ENCODE data around the gene MUC5B.
"Not testable (repeated sequence)": the region's sequence is repeated elsewhere in the genome, so short reads cannot be mapped to it uniquely, and the experiment has no call there.

The MUC5B gene

DNA sequence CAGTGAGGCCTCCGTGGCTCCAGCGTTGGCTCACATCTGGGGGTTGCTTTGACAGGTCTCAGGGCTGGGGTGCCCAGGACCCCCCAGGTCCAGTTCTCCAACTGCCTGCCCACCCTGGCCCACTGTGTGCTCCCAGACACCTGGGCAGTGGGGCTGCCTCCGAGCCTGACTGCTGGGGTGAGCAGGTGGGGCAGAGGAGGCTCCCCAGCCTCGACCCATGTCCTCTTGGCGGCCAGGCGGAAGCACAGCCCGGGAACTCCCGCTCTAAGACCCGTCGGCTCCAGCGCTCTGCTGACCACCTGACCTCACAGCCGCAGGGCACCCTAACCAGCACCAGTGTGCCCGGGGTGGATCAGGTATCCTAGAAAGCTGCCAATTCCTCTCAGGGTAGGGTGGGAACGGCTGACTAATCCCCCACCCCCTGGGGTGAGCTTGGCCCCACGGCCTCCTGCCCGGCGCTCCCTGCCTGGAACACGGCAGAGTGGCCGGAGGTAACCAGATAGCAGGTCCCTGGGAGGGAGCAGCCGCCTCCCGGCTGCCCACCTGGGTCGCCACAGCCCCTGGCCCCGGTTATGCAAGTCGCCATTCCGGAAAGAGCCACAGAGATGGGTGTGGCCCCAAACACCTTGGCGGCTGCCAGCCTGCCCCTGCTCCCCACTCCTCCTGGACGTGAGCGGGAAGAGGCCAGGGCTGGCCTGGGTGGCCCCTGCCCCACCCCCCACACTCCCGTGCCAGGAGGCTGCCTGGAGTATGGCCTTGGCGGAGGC is 19.2 kb upstream of the MUC5B start:
- no peak for DNase-seq

DNA sequence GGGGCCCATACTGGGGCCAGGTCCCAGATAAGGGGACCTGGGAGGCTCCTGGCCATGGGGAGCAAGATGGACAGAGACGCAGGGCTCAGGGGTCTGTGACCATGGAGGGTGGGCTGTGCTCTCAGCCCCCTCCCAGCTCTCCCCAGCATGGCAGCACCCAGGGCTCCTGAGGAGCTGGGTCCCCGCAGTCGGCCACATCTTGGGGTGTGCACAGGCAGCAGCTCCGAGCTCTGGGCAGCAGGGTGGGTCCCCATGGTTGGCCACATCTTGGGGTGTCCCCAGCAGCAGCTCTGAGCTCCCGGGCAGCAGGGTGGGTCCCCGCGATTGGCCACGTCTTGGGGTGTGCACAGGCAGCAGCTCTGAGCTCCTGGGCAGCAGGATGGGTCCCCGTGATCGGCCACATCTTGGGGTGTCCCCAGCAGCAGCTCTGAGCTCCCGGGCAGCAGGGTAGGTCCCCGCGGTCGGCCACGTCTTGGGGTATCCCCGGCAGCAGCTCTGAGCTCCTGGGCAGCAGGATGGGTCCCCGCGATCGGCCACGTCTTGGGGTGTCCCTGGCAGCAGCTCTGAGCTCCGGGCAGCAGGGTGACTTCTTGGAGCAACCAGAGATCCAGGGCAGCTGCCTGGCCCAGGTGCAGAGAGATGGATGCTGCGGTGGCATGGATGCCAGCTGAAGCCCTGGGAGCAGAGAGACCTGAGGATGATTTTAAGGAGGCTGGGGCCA is 18.3 kb upstream of the MUC5B start:
- DNase-seq, result no peak

DNA sequence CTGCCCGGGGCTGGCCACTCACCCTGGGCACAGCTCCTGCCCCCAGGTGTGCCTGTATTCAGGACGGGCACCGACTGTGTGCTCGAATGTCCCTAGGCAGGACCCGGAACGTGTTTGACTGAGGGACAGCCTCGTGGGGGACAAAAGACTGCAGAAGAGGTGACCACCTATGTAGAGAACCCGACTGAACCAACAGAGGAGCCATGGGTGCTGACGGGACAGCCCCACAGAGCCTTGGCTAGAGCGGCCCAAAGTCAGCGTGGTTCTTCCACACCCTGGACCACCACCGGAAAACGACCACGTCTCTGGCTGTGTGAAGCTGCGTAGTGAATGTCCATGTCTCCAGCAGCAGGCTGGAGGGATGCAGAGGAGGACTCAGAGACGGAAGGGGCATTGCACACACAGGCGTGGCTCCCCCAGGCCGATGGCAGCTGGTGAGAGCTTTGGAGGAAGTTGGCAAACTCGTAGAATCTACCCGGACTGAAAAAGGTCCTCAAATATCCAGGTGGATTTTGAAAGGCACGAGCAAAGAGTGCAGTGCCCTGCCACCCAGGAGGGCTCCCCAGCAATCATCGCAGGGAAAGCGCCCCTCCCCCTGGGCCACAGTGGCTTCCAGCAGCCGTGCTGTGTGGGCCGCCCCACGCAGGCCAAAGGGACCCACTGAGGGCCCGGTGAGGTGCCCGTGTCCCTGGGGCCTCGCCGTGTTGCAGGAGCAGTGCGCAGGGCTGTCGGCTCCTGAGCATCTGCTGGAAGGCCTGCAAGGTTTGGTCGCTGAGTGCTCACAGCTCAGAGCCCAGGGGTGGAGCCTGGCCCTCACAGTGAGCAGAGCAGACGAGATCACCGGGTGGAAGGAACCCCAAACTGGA is 17.5 kb upstream of the MUC5B start:
- no peak for DNase-seq

DNA sequence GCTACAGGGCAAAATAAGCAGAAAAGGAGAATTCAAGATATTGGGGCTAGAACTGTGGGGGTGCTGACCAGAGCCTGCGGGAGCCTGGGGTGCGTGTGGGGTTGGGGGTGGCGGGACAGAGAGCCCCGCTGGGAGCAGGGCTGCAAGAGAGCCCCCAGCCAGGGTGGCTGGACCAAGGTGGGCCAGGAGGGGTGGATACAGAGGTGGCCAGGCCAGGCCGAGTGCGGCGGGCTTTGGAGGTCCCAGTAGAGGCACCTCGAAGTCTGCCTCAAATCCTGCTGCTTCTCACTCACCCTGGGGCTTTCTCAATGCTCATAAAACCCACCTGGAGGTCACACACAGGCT is 16.9 kb upstream of the MUC5B start:
- DNase-seq, result no peak

DNA sequence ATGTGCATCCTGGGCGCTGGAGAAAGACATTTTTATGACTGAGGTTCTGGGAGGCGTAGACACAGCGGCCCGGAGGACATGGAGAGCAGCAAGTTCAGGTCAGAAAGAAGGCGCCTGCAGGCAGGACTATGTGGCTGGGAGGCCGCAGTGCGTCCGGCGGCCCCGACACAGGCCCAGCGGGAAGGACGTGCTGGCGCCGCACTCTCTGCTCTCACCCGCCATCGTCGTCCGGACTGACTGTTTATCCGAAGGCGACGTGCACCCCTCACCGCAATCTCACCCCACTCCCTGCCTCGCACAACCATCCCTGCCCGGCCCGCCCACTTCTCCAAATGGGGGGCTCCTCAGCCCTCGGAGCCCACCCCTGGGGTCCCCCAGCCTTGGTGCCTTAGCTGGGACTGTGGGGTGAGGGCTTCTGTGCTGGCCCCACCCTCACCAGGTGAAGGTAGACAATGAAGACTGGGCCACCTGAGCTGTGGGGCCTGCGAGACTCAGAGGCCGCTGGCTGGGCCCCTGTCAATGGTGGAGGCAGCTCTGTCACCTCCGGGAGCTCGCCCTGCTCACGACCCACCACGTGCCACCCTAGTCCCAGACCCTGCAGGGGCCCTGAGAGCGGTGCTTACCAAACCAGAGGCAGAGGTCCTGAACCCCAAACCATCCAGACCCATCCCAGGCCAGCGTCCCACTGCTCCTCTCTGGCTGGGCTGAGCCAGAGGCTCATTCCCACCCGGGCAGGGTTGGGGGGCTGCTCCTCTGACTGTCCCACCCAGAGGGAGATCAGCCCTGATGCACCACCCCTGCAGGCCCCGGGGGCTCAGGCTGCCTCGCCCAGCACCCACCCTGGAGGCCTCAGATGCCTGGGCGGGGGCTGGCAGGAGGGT is 16.2 kb upstream of the MUC5B start:
- no peak for DNase-seq

DNA sequence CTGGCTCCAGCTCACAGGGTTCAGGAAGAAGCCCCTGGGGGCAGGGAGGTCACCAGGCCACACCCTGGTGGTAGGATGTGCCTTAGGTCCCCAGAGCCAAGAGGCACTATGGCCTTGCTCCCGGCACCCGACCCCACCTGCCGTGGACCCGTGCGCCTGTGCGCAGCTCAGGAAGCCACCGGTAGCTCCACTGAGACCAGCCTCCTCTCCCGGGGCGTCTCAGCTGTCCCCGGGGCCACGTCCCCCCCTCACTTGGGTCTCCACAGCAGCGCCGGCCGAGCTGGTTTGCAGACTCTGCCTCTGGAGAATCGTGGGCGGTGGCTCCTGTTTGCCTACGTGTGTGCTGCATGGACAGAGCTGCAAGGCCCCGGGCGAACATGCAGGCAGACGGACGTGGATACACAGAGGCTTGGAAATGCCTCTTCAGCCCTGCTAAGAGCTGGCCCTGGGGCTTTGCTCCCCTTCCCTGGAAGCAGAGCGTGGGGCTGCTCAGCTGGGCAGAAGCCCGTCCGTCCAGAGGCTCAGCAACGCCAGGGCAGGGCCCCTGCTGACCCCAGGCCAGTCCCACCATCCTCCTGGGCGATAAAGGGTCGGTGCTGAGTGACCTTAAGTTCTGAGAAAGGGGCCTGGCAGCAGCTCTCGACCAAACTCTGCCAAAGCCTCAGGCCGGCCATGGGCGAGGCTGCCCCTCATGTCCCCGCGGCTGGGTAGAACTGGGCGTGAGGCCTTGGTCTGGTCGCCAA is 15.3 kb upstream of the MUC5B start:
- DNase-seq, result no peak

DNA sequence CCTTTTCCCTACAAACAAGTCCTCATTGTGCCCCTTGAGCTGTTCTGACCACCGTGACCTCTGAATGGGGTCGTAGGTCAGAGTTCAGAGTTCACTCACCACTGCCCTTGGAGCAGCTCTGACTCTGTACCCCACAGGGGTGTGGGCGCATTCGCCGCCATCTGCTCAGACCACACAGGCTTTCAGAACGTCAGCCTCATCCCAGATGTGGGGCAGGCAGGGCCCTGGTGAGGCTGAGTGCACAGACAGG is 14.8 kb upstream of the MUC5B start:
- DNase-seq, result no peak

DNA sequence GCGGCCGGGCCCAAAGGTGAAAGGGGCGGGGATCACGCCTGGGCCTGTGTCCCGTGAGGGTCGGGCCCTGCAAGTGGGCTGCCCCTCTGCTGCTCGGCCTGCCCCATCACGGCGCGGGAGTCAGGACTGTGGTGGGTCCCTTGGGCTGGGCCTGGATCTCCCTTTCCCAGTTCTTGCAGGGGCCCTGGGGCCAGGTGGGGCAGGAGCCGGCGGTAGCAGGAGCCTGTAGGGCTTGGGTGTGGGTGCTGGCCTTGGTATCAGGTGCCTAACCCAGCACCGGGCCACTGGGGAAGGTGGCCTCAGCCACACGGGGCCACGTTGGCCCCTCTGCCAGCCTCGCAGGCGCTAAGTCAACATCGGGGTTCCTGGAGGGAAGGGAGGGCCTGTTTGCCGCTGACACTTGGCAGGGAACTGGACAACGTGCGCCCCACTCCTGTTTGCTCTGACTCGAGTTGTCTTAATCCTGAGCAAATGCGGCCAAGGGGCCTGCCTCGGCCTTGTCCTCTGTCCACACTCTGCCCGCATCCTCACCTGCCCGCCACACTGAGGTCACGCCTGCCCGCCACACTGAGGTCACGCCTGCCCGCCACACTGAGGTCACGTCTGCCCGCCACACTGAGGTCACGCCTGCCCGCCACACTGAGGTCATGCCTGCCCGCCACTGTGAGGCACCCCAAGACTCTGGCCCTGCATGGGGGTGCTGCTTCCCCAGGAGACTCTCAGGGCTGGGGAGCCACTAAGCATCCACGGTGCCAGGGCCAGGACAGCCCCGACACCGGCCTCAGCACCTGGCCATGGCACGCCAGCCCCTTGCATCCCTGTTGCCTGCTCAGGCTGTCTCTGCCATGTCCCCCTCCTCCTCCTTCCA is 14.2 kb upstream of the MUC5B start:
- DNase-seq, result no peak

DNA sequence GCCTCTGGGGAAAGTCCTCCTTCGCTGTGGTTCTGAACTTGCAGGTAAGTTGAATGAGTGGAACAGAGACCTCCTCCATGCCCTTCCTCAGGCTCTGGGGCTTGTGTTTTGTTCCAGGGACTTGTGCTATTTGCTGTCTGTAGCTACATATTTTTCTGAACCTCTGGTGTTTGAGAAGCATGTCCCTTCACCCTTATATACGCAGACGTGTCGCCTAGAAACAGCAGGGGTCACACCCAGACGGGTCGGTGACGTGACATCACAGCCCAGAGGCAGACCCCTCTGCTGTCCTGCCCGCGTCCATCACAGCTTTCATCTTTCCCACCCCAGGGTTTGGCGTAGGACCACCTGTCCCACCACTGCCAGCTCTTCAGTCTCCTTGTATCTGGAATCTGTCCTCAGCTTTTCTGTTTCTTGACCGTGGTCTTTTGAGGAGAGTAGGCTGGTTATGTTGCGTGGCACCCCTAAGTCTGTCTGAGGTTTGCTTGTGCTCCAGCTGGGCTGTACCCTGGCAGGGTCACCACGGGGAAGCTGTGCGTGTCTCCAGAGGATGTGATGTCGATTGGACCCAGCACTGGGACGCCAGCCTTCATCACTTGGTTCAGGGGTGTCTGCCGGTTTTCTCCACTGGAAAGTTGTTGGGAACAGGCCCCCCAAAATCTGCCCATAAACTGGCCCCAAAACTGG is 13.4 kb upstream of the MUC5B start:
- no peak for DNase-seq

DNA sequence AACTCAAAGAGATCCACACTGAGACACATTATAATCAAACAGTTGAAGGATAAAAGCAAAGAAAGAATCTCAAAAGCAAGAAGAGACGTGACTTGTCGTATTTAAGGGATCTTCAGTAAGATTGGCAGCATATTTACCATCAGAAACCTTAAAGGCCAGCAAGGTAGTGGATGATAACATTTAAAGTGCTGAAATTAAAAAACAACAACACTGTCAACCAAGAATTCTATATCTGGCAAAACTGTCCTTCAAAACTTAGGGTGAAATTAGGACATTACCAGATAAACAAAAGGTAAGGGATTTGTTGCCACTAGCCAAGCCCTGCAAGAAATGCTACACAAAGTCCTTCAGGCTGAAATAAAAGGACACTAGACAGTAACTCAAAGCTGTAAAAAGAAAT is 11.0 kb upstream of the MUC5B start:
- no peak for DNase-seq

DNA sequence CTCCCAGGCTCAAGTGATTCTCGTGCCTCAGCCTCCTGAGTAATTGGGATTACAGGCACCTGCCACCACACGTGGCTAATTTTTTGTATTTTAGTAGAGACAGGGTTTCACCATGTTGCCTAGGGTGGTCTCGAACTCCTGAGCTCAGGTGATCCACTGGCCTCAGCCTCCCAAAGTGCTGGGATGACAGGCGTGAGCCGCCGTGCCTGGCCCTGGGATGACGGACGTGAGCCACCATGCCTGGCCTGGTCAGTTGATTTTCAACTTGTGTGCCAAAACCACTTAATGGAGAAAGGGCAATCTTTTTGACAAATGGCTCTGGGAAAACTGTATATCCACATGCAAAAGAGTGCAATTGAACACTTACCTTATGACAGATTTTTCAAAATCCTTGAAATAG is 7.0 kb upstream of the MUC5B start:
- DNase-seq, result not testable (repeated sequence)

DNA sequence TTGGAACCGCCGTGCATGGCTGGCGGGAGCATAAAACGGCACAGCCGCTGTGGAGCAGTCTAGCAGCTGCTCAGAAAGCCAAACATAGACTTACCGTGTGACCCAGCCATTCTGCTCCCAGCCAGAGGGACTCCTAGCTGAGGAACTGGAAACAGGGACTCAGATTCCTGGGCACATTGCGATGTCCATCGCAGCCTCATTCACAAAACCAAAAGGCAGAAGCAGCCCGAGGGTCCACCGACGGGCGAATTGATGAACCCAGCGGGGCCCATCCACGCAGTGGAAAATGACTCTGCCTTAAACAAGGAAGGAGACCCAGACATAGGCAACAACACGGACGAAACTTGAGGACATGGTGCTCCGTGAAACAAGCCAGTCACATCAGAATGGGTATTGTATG is 5.7 kb upstream of the MUC5B start:
- no peak for DNase-seq

DNA sequence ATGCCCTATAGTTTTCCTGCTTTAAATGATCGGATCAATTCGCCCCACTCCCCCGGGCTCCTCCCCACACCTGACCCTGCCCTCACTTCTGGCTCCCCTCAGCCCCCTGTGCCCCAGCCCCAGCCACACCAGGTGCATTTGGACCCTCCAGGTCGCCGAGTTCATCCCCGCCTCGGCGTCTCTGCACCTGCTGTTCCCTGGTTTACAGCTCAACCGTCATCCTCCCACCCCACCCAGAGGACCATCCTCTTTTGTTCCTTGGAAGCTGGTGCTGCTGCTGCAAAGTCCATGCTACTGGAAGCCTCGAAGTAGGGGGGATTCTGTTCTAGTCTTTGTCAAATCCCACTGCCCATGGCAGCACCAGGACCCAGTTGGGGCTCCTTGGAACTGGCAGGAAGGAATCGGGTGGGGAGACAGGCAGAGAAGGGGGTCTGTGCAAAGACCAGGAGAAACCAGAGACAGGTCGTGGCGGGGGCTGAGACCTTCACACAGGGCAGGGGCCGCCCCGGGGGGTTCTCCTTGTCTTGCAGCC is 4.5 kb upstream of the MUC5B start:
- no peak for DNase-seq

DNA sequence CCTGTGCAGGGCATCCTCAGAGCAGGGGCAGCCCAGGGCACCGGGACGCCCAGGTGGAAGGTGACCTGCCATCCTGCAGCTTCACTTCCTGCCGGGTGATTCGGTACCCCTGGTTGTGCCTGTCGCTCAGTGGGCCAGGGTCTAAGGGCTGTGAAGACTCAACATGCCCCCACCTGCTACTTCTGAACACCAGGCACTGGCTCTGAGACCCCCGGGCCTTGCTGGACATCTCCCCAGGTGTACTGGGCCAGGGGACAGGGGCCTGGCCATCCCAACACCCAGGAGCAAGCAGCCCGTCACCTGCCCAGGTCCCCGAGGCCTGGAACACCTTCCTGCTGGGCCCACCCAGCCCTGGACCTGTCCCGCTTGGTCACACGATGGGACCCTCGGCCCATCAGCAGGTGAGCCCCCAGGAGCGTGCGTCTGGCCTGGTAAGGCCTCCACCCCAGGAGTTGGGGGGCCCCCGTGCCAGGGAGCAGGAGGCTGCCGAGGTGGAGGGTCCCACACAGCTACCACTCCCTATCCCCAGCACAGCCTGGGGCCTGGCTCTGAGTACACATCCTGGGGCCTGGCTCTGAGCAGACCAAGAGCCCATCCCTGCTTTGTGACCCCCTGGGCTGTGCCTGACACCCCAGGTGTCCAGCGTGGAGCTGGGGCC is 3.9 kb upstream of the MUC5B start:
- no peak for DNase-seq

DNA sequence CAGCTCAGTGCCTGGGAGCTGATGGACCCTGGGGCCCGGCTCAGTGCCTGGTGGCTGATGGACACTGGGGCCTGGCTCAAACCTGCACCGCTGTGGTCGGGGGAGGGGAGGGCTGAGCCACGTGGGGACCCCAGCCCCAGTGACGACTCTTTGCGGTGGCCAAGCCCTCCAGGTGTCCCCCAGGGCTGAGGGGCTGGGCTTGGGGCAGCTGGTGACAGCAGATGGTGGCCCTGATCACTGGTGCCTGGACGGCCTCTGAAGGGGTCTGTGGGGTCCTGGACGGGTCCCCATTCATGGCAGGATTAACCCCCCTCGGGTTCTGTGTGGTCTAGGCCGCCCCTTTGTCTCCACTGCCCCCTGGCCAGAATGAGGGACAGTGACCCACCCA is 3.4 kb upstream of the MUC5B start:
- no peak for DNase-seq

DNA sequence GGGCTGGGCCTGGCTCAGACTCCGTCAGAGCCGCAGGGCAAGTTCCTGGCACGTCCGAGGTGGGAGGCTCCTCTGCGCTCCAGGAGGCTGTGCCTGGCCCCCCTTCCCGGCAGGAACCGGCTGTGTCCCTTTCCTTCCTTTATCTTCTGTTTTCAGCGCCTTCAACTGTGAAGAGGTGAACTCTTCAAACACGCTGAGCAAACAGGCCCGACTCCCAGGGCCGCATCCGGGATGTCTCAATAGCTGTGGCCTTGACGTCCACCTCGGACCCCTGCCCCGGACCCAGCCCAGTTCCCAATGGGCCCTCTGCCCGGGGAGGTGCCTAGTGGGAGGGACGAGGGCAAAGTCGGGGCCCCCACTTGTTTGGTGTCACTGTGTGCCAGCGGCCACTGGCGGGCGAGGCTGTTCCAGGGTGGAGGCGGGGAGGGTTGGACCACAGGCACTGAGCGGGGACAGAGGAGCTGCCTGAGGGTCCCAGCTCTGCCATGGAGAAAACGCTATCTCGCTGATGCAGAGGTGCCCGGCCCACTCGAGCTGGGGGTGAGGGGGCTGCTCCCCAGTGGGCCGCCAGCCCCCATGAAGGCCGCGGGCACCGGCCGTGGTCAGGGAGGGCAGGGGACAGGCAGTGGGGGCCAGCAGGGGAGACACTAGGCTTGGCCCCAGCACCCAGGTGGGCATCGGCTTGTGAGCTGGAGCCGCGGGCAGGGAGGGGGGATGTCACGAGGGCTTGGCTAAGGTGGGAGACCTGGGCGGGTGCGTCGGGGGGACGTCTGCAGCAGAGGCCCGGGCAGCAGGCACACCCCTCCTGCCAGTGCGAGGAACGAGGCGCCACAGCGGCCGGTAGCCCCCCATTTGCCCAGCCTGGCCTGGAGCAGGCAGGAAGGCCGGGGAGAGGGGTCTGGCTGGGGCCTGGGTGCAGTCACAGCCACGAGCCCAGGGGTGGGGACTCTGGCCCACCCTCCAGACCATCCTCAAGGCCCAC is 2.7 kb upstream of the MUC5B start:
- no peak for DNase-seq

DNA sequence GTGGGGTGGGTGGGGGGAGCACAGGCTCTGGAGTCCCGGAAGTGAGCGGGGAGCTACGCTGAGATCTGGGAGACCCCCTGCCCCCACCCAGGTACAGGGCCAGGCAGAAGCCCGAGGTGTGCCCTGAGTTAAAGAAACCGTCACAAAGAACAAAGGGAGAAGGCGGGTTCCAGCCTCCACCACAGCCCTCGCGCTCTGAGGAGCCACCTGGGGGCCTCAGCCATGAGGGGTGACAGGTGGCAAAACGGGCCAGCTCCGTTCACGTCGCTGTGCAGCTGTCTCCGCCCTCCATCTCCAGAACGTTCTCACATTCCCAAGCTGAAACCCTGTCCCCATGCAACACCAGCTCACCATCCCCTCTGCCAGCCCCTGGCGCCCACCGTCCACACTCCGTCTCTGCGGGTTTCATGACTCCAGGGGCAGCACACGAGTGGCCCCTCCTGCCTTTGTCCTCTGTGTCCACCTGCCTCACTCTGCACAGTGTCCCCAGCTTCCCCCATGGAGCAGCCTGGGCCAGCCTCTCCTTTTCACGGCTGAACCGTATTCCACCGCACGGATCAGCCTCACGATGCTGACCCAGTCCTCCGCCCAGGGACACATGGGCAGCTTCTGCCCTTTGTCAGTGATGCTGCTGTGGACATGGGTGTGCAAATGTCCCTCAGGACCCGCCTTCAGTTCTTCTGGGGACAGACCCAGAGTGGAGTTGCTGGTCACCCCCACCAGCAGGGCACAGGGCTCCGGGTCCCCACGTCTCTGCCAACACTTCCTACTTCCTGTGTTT is 1.7 kb upstream of the MUC5B start:
- no peak for DNase-seq

Measured in C1 segment of cervical spinal cord (tissue), 14 donors.